Activated T-cell treated with anti-CD3 and anti-CD28 coated beads for 4 hours (primary cell): Measurements from ENCODE around the gene KCNK4.
A peak's percentile ranks its signal among the peaks of the same experiment; 100 is the strongest.

Experiments used
- DNase-seq: peaks from one replicate; pipeline ENCODE4 v3.0.0-alpha.2; 2020

The KCNK4 gene

GRCh38 chr11:64331569-64332371, 40.7 kb downstream of the KCNK4 start:
- DNase-seq: peak; percentile 46

GRCh38 chr11:64333556-64333955, 42.5 kb downstream of the KCNK4 start:
- no peak for DNase-seq

- DNase-seq: no peak
Observed at GRCh38 chr11:64334764-64335735, 43.9 kb downstream of the KCNK4 start.

- DNase-seq: no peak
Observed at GRCh38 chr11:64337538-64338249, 46.6 kb downstream of the KCNK4 start.

GRCh38 chr11:64338716-64339115, 47.6 kb downstream of the KCNK4 start:
- no peak for DNase-seq

GRCh38 chr11:64339286-64339685, 48.2 kb downstream of the KCNK4 start:
- no peak for DNase-seq

- peak; percentile 67 for DNase-seq
Observed at GRCh38 chr11:64339754-64340408, 48.8 kb downstream of the KCNK4 start, which contains the start of gene CCDC88B. CCDC88B (plus strand) TSS chr11:64340204; CDS start chr11:64340267, 63 bp downstream.

- peak; percentile 76 for DNase-seq
Observed at GRCh38 chr11:64340671-64341335, 49.7 kb downstream of the KCNK4 start.

- no peak for DNase-seq
Observed at GRCh38 chr11:64341429-64341828, 50.3 kb downstream of the KCNK4 start.

GRCh38 chr11:64341851-64342791, 51.0 kb downstream of the KCNK4 start:
- DNase-seq: peak; percentile 87

- DNase-seq: no peak
Observed at GRCh38 chr11:64342869-64343745, 52.0 kb downstream of the KCNK4 start.

GRCh38 chr11:64343767-64344559, 52.9 kb downstream of the KCNK4 start:
- no peak for DNase-seq

- no peak for DNase-seq
Observed at GRCh38 chr11:64344787-64345186, 53.7 kb downstream of the KCNK4 start.

- DNase-seq: no peak
Observed at GRCh38 chr11:64347193-64347867, 56.2 kb downstream of the KCNK4 start.

- DNase-seq: no peak
Observed at GRCh38 chr11:64348383-64349024, 57.4 kb downstream of the KCNK4 start.

- no peak for DNase-seq
Observed at GRCh38 chr11:64349025-64349387, 57.9 kb downstream of the KCNK4 start.

- no peak for DNase-seq
Observed at GRCh38 chr11:64349404-64349803, 58.3 kb downstream of the KCNK4 start.
